Fibroblast of villous mesenchyme (primary cell): ENCODE measurements around the gene GRIN2D. TPM values are rescaled to one million over a fixed set of nuclear protein-coding genes. Genes with fewer than 3 reads are reported as not detected.

Experiments
- DNase-seq: peaks from one replicate; pipeline ENCODE4 v3.0.0-alpha.2; 2010; ENCODE audit warnings: low read depth
- H3K4me3 ChIP-seq: 2 replicates; pipeline ENCODE4 v1.5.1; 2011; ENCODE audit warnings: low read depth, mild to moderate bottlenecking, low read length
- total RNA-seq: library from RNA; depleted of rRNA; stranded (reverse); fragments of >200 nt; gene quantifications from 2 replicates; pipeline ENCODE4 v1.2.3, GENCODE V29; 2012
- TF ChIP-seq, protein P1 (sequence below): IDR thresholded peaks from 2 replicates; pipeline ENCODE4 v1.5.1; 2012; ENCODE audit warnings: low read depth, mild to moderate bottlenecking, low read length; ENCODE audit not compliant: insufficient read depth

Gene GRIN2D
- total RNA-seq, 1 donor: 0.86 TPM

DNA sequence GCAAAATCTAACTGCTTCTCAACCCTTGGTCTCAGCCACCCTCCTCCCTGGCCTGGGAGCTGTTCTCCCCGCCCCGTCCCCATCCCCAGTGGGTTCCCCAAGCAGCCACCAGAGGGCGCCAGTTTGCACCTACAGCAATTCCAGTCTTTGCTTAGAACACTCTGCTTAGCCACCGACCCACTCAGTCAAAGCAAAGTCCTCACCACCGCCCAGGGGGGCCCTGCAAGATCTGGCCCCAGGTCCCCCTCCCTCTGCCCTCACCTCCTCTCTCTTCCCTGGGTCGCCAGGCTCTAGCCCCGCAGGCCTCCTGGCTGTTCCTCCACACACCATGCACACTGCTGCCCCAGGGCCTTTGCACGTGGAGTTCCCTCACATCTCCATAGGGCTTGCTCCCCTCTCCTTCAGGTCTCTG, 42.1 kb upstream of the GRIN2D start:
- peak; percentile 55 for DNase-seq
- H3K4me3 ChIP-seq: no peak overlapping the region
- TF ChIP-seq, protein P1, sequence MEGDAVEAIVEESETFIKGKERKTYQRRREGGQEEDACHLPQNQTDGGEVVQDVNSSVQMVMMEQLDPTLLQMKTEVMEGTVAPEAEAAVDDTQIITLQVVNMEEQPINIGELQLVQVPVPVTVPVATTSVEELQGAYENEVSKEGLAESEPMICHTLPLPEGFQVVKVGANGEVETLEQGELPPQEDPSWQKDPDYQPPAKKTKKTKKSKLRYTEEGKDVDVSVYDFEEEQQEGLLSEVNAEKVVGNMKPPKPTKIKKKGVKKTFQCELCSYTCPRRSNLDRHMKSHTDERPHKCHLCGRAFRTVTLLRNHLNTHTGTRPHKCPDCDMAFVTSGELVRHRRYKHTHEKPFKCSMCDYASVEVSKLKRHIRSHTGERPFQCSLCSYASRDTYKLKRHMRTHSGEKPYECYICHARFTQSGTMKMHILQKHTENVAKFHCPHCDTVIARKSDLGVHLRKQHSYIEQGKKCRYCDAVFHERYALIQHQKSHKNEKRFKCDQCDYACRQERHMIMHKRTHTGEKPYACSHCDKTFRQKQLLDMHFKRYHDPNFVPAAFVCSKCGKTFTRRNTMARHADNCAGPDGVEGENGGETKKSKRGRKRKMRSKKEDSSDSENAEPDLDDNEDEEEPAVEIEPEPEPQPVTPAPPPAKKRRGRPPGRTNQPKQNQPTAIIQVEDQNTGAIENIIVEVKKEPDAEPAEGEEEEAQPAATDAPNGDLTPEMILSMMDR: peak; percentile 80

DNA sequence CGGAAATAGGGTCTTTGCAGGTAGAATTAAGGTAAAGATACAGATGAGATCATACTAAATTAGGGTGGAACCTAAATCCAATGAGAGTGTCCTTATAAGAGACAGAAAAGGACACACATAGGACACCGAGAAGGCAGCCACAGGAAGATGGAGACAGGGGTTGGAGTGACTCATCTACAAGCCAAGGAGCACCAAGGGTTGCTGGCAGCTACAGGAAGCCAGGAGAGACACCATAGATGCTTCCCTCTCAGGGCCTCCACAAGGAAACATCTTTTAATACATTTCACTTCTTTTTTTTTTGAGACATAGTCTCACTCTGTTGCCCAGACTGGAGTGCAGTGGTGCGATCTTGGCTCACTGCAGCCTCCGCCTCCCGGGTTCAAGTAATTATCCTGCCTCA, 39.8 kb upstream of the GRIN2D start:
- H3K4me3 ChIP-seq: no peak overlapping the region
- DNase-seq: no peak
- TF ChIP-seq, protein P1: no peak

DNA sequence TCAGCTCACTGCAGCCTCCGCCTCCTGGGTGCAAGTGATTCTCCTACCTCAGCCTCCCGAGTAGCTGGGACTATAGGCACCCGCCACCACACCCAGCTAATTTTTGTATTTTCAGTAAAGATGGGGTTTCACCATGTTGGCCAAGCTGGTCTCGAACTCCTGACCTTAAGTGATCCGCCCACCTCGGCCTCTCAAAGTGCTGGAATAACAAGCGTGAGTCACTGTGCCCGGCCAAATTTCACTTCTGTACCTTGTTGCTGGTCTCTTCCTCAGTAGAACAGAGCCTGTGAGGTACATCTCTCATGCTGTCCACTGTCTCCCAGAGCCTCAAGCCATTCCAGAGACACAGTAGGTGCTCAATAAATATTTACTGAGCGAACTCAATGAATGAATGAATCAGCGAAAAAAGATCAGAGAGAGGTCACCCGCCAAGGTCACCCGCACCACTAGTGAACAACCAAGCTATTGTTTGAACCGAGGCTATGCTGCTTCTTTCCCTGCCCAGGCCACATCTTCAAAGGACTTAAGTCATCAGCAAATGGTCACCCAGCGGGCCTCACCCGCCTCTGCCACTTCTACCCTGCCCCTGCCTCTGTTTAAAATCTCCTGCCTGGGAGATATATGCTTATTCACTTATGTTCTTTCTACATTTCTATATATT, 39.0 kb upstream of the GRIN2D start:
- TF ChIP-seq, protein P1: no peak
- DNase-seq: no peak
- H3K4me3 ChIP-seq: no peak overlapping the region

DNA sequence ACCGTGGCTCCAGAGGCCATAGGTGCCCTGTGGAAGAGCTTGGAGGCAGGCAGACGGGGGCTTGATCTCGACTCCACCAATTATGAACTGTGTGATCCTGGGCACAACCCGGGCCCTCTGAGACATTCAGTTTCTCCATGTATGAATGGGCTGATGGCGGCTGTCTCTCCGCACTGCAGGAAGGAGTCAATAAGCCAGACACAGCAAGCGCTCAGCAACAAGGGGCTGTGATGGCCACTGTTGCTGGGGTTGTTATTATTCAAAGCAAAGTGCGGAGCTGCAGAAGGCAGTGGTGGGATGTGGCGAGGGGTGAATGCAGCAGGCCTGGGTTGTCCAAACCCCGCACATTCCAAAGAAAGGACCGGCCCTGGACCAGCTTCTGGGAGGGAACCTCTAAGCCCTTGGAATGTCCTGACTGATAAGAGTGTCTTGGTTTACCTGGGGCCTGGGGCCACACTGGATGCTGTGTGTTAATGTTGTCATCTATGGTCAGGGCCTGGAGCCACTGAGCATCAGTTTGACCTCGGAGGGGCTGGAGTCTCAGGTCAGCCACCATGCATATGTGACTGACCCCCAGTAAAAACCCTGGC, 38.0 kb upstream of the GRIN2D start:
- TF ChIP-seq, protein P1: no peak

DNA sequence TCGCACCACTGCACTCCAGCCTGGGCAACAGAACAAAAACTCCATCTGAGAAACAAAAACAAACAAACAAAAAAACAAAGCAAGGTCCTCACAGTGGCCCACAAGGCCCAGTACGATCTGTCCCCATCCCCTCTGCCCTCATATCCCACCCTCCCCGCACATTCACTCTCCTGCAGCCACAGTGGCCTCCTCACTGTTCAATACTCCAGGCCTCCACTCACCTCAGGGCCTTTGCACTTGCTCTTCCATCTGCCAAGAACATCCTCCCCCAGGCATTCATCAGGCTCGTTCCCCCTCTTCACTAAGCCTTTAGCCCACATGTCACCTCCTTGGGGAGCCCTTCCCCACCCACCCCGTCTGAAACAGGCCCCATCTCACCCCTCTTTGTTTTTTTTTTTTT, 34.3 kb upstream of the GRIN2D start:
- TF ChIP-seq, protein P1: no peak
- no peak overlapping the region for H3K4me3 ChIP-seq
- DNase-seq: no peak

More for the DNA sequence above, 38.0 kb upstream of the GRIN2D start:
- H3K4me3 ChIP-seq: no peak overlapping the region
- no peak for DNase-seq

DNA sequence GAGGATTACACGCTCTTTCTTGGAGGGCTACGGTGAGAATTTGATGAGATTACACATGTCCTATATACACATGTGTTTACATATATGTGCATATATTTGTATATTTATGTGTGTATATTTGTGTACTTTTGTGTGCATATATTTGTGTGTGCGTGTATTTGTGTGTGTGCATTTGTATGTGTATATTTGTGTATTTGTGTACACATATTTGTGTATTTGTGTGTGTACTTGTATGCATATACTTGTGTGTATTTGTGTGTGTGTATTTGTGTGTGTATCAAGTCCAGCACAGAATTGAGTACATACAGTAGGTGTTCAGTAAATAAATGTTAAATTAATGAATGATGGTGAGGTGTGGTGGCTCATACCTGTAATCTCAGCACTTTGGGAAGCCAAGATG, 31.6 kb upstream of the GRIN2D start:
- H3K4me3 ChIP-seq: no peak overlapping the region
- DNase-seq: no peak
- TF ChIP-seq, protein P1: no peak
